Measurements from ENCODE around the gene PELO.

Gene PELO

GRCh38 chr5:52834320-52834719 lies 46.6 kb downstream of the PELO start:
- DNase-seq: no peak

GRCh38 chr5:52837068-52837467 lies 49.4 kb downstream of the PELO start:
- DNase-seq: no peak

All from activated naive CD4-positive, alpha-beta T cell treated with Interleukin-2 at 50 U/mL for 16 hours (primary cell).